Activated T-cell treated with anti-CD3 and anti-CD28 coated beads for 4 hours (primary cell): ENCODE data around the gene SMAD7.

Source experiments
- DNase-seq: peaks from one replicate; pipeline ENCODE4 v3.0.0-alpha.2; 2020

The SMAD7 gene

DNA sequence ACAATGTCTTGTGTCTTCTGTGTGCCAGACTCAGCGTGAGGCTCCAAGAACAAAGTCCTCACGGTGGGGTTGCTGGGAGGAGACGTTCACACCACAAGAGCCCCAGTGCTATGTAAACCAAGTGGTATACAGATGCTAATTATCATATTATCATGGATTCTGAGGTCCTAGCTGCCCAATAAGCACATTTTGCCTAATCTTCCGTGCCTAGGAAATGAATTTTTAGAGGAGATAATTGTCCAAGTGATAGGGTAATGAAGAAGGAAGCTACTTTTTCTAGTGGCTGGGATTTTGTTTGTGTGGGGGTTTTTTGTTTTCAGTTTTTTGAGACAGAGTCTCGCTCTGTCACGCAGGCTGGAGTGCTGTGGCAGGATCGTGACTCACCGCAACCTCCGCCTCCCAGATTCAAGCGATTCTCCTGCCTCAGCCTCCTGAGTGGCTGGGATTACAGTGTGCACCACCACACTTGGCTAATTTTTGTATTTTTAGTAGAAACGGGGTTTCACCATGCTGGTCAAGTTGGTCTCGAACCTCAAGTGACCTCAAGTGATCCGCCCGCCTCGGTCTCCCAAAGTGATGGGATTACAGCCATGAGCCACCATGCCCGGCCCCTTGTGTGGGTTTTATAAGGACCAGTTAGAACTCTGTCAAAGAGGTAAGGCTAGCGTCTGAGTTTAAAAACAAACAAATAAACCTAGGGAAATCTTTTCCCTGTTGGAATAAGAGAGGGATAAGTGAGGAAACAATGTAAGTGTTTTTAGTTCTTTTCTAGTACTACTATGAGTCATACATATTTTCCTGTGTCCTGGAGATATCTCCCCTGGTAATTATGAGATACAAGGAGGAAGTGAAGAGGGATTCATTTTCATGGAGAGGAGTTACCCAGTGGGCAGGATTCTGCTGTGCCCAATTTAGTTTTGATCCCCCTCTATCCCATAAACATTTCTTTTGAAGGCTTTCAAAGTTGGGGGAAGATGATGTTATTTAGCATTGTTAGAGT, 9.5 kb upstream of the SMAD7 start:
- no peak for DNase-seq

DNA sequence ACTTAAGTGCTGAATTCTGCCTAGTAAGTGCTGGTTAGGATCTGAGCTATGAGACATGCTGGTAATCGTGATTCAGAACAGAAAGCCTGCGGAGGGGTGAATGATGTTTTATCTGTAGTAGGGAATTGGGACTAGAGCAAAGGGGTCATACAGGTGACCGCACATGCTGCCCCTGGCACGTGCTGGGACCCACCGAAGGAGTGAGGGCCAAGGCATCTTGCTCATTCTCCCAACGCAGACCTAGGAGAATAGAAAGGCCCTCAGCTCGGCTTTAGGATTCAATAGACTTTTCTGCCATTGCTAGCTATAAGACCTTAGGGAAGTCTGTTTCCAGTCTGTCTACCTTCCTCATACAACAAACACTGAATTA, 8.8 kb upstream of the SMAD7 start:
- no peak for DNase-seq

DNA sequence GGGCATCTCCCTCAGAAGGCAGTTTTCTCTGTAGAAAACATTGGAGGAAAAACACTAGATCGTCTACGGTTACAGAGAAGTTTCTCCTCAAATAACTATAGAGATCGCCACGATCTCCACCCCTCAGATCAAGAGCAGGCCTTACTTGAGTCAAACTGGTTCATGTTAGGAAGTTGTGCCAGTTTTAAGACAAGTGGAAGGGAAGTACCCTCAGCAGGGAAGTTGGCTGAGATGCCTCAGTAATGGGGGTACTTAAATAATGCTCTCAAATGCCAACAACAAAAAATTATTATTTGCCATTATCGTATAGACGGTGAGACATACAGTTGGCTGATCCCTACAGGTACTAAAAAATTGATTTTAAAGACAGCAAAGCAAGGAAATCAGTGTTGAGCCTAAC, 8.2 kb upstream of the SMAD7 start:
- DNase-seq = no peak

DNA sequence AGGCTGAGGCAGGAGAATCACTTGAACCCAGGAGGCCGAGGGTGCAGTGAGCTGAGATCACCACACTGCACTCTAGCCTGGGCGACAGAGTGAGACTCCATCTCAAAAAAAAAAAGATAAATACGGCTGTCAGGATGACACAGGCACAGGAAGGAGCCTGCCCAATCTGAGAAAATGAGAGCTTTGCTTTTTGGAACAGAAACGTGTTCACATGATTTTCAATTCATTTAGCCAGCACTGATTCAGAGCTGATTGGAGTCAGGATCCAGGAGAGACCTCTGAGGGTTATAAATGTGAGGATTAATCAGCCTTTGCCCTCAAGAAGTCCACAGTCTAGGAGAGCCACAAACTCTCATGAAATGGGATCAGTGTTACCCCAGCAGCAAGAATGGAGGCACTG, 6.9 kb upstream of the SMAD7 start:
- DNase-seq = no peak

DNA sequence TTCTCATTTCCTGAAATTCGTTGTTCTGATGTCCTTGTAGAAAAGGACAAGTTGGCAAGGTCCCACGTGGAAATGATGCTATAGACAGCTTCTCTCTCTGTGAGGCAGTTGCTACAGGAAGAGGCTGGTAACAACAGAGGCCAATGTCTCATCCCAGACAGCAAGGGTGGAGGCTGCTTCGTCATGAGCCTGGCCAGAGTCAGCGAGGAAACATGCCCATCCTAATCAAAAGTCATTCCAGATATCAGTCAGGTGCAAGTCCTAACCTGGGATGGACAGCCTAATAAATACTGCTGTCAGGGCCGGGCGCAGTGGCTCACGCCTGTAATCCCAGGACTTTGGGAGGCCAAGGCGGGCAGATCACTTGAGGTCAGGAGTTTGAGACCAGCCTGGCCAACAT, 6.4 kb upstream of the SMAD7 start:
- no peak for DNase-seq

DNA sequence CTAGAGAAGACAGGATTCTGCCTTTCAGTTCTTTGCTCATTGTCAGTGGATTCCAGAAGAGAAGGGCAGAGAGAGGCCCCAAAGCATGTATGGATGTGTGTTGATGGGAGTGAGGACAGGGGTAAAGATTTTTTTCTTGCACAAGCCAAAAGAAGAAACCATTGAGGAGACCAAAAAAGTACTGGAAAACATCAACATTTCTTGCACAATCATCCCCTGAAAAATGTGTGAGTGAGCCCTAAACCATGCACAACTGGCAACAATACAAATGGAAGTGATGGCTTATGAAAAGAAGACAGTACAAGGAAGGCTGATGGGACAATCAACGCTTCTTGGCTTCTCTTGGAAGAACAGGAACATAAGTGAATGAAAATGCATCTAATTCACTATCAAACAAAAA, 5.6 kb upstream of the SMAD7 start:
- DNase-seq = no peak

DNA sequence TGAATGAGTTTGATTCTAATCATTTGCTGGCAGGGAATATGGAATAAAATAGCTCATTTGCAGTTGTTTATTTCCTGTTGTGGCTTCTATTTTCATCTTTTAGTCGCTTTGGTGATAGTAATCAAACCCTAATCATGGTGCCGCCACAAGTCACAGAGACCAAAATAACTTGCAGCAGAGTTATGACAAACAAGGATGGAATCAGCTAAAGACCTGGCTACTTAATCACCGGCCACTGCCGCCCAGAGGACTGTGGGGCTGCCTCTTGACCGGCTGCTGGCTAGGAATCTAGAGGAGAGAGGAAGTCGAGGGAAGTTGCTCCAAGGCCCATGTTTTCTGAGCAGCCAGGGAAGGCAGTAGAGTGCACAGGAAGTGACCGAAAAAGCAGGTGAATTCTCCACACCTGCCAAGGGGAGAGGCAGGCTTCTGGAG, 5.1 kb upstream of the SMAD7 start:
- no peak for DNase-seq

DNA sequence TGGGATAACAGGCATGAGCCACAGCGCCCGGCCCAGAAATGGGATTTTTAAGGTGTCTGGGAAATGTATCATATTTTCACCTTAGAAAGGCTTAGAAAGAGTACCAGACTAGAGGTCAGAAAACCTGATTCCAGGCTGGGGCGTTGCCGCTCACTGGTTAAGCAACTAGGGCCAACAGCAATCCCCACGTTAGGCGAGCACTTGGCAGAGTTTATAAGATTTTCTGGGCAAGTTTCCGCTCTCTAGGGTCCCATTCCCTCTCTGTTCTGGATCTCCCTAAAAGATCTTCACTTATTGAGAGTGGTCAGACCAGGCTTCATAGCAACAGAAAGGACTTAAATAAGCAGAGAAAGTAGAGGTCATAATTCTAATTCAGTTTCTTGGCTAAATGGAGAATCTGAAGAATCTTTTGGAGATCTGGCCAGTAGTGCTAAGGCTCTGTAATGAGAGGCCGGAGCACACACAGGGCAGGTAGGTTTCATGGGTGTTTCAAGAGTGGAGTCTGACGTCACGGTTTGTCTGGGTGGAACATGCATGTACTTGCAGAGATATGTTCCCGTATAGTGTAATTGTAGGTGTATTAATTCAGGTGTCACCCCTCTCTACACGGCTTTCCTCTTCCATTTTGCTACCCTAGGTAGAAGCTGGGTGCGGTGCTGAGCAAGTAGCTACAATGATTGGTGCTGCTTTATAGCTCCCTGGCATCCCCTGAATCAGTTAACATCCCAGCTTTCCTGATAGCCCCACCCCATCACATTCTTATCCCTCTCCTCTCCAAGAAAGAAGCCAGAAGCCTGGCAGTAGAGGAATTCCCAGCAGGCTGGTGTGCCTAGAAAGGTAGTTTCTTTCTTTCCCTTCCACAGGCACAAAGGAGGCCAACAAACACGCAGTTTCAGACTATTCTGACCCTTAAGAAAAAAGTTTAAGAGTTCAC, 4.4 kb upstream of the SMAD7 start:
- no peak for DNase-seq

DNA sequence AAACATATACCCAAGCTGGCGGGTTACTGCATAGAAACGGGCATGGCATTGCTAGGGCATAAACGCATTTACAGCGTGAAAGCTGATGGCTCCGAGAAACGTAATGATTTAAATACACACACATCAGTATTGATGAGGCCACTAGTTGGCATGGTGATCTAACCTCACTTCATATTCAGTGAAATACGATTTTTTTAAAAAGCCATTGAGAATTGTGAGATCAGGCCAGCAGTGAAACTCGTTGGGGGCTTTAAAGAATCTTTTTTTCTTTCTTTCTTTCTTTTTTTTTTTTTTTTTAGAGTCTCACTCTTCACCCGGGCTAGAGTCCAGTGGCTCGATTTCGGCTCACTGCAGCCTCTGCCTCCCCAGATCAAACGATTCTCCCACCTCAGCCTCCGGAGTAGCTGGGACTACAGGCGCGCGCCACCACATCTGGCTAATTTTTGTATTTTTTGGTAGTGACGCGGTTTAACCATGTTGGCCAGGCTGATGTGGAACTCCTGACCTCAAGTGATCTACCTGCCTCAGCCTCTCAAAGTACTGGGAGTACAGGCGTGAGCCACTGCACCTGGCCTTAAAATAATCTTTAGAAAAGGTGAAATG, 2.4 kb upstream of the SMAD7 start:
- no peak for DNase-seq

DNA sequence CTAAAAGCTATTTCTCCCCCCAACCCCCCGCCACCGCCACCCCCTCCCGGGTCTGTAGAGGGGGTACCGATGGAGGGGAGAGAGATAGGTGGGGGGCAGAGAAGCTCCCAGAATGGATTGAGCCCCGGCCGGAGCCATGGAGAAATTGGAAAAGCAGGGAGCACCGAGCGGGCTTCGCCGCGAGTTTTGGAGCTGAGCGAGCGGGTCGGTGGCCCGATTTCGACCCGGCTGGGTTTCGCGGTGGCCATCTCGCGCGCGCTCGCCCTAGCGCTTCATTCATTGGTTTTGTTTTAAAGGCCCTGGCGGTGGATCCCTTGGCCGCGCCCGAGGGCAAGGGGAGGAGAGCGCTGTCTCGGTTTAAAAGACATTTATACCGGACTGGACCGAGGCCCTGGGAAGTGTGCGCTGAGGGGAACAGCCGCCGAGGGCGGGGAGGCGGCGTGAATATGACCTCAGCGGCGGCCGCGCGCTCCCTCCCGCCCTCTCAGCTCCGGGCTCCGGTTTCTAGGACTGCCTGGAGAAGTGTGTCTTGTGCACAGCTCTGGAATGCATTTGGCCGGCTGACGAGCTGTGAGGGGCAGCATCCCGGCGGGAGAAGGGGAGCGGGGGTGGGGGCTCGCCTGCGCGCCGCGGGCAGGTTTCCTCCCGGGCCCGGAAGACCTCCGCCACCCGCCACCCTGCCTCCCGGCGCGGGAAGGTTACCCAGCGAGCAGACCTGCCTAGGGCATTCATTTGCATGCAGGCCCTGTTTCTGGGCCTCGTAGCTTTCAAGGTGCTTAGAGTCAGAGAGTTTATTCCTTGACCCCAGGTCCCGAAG, 1.7 kb upstream of the SMAD7 start:
- DNase-seq = no peak

DNA sequence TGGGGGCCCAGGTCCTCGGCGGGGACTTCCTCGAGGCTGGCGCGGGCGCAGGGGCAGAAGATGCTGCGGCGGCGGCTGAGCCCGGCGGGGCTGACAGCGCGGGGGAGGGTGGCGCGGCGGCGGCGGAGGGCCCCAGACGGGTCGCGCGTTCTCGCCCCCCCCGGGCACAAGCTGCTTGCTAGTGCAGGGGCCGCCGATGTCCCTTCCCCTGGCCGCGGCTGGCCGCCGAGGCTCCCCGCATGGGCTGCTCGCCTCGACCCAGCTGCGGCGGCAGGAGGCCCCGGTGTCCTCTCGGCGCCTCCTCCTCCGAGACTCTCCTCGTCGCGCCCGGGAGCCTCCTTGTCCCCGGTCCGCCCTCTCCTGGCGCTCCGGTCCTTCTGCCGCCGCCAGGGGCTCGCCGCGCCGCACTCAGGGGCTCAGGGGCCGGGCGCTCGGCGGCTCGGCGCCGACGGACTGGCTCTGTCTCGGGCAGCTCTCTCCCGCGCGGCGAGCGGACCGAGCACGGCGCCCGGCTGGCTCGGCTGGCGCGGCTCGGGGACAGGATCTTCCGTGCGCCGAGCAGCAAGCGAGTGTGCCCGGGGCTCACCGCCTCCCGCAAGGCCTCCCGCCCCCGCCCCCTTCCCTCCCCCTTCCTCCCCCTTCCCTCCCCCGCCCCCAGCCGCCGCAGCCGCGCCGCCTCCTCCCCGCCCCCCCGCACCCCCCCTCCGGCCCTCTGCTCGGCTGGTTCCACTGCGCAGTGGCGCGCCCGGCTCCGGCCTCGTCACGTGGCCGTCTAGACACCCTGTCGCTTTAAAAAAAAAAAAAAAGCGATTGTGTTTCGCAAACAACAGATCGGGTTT, 902 bp upstream of the SMAD7 start:
- peak; percentile 56 for DNase-seq

DNA sequence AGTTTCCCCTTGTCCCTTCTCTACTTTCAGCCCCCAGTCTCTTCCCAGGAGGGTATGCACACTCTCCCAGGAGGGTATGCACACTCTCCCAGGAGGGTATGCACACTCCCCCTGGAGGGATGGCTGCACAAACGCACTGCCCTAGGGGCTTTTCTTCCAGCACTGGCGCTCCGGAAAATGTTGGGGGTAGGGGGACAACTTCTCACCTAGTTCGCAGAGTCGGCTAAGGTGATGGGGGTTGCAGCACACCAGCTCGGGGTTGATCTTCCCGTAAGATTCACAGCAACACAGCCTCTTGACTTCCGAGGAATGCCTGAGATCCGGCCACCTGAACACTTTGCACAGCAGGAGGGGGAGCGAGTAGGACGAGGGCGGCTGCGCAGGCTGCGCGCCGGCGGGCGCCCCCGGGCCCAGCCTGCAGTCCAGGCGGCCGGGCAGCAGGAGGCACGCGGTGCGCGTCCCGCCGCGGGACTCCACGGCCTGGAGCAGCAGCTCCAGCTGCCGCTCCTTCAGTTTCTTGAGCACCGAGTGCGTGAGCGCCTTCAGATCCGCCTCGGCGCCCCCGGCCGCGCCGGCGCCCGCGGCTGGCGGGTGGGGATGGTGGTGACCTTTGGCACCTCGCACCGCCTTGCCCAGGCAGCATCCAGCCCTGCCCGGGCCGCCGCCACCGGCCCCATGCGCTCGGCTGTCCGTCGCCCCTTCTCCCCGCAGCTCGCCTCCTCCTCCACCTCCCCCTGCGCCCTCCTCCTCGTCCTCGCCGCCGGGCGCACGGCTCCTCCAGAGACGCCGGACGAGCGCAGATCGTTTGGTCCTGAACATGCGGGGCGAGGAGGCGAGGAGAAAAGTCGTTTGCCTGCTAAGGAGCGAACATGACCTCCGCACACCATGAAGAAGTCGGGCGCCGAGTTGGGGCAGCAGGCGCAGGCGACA, 894 bp downstream of the SMAD7 start:
- DNase-seq = no peak

DNA sequence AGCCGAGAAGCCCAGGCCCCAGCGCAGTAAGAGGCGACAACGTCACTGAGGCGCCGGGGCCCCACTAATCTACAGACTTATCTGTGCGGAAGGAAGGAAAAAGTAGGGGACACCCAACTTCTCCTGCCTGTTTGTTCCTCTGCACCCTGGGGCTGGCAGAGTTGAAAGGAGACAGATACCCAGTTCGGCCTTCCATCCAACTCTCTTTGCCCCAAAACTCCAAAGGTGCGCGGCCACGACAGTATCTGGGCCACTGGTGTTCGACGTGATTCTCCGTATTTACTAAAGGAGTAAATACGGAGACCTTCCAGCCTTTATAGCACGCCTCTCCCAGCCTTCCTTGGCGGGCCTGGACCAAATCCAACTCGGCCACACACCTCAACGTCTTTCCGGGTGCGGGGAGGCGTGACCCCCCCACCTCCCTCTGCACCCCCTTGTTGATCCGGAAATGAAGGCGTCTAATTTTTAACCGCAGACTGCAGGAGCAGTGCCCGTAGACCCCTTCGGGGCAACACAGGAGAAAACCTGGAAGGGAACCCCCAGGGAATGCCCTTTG, 1.6 kb downstream of the SMAD7 start:
- DNase-seq = no peak

DNA sequence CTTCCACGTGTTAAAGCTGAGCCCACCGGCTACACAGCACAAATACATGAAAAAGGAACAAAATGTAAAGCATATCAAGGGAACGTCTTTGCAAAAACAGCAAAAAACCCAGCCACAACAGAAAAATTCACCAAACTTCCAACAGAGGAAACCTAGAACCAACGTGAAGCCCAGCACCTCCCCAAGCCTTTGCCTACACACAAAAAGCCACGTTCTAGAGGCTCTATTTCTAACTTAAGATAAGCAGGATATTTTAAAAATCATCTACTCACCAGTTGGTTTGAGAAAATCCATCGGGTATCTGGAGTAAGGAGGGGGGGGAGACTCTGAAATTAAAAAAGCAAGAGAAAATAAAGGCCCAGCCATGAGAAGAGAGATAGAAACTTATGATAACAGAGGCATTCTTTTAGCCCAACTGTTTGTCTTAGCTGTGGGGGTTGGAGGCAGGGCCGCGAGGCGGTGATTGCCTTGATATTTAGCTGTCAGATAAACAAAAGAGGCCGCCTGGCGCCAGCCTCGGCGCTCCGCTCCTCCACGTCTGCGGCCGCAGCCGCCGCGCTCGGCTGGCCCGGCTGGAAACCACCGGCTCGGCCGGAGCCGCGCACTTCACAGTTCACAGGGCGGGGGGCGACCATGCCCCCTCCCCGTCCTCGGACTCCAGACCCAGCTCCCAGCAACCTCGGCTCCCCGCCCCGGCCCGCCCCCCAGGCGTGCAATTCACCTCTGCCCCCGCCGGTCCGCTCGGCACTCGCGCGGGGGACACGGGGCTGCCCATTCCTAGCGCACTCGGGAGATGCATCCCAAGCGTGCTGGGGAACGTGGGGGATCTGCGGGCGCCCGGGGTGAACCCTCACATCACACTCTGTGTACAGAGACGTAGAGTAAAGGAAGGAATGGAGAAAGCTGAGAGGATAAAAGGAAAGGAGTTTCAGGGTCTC, 2.4 kb downstream of the SMAD7 start:
- DNase-seq = no peak

DNA sequence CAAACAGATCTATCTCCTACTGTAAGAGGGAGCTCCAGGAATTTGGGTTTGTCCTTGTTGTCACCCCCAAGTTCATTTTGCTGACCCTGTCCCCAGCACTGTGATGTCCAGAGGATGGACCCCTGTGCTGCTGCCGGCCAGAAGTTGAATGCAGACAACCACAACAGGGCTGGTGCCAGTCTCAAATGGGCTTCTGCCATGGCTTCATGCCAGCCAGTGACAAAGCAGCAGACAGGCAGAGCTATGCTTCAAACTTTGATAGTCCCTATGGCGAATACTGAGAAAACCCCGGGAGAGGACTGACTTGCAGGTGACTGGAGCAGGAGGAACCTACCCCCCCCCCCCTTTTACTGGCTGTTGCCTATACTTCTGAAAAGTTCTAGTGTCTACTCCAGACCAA, 3.2 kb downstream of the SMAD7 start:
- DNase-seq = no peak

DNA sequence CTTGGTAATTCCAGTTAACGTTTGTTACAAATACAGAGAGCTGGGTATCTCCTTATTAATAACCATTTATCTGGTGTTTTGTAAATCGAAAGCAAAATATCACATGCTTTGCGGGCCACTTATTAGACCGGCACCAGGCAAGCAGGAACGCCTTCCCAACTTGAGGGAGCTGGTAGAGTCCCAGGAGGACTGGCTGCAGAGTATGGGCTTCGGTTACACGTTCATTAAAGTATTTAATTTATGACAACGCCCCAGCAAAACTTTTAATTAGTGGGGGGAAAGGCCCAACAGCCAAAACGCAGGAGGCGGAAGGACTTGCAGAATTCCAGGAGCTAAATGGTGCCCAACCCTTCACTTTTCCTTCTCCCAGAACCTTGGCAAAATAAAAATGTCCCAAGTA, 3.7 kb downstream of the SMAD7 start:
- DNase-seq = no peak

DNA sequence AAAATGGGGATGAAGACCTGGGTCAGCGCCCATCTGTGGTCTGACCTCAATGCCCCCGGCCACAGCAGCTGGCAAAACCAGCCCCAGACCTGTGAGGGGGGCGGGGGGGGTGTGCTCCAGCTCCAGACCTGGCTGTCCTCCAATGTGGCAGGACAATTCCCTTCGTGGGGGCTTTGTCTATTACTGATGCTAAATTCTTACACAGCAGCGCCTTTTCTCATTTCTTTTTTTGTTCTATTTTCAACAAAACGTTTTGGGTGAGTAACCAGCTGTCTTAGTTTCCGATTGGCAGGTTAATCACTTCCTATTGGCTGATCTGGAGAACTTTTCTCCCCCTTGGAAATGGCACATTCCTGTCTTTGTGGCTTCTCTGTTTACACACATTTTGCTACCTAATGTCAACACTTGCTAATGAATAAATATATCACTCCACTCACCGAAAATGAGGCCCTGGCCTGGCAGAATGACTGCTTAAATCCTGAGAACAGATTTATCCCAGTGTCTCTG, 4.4 kb downstream of the SMAD7 start:
- no peak for DNase-seq

DNA sequence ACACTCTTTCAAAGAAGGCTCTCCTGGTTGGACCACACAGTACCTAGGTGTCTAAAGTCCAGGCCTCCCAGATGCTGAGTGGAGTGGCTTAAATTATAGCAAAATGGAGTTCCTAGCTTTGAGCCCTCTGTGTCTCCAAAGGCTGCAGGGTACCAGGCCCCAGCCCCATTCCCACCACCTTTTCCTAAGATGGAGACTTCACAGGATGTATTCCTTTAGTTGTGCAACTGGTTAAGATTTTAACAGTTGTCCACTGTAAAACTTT, 4.9 kb downstream of the SMAD7 start:
- no peak for DNase-seq

DNA sequence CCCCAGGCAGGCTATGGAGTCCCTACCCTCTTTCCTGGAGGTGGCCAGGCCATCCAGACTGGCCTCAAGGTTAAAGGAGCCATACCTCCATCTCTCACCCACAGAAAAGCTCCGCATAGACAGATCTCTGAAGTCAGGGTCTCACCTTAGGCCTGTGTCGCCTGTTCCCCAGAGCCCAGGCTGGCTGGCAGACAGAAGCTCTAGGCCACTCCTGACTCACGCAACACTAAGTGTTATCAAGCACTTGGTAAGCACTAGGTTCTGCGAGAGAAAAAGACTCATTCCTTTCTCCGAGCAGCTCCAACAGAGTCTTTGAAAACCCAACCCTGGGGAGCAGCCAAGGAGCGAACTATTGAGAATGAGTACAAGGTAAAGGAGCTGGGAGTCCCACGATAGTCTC, 6.1 kb downstream of the SMAD7 start:
- no peak for DNase-seq
